Activated naive CD8-positive, alpha-beta T cell treated with anti-CD3 and anti-CD28 coated beads, Interleukin-2, amount 10 ng/mL, durations not matched to agents 7 days and 5 days (primary cell): ENCODE measurements around the gene DSCAM. TPM values are rescaled to one million over a fixed set of nuclear protein-coding genes. Genes with fewer than 3 reads are reported as not detected.

Experiments used
- ATAC-seq: fragments of 150-1000 bp; cut with Tn5 transposase; one replicate; pipeline ENCODE4 v1.10.0; 2021; ENCODE audit warnings: low read depth, moderate library complexity
- POLR2A ChIA-PET: fragments of 350-600 bp; sonication (Branson Sonifier 250); formaldehyde crosslinking; loops from one replicate; lab custom pipeline; 2021; ENCODE audit warnings: antibody characterized with exemption; lab: Charles Lee
- DNase-seq: peaks from one replicate; pipeline ENCODE4 v3.0.0; 2021
- H3K27ac Mint-ChIP-seq: one replicate; pipeline ENCODE4 v1.8.0; 2022; ENCODE audit warnings: mild to moderate bottlenecking, mixed read lengths
- H3K27me3 Mint-ChIP-seq: one replicate; pipeline ENCODE4 v1.8.0; 2022; ENCODE audit warnings: mild to moderate bottlenecking, moderate library complexity, mixed read lengths
- H3K36me3 Mint-ChIP-seq: one replicate; pipeline ENCODE4 v1.8.0; 2021; ENCODE audit warnings: mild to moderate bottlenecking, mixed read lengths
- H3K4me1 Mint-ChIP-seq: one replicate; pipeline ENCODE4 v1.8.0; 2021; ENCODE audit warnings: mixed read lengths
- H3K4me3 Mint-ChIP-seq: one replicate; pipeline ENCODE4 v1.8.0; 2022; ENCODE audit warnings: mild to moderate bottlenecking, moderate library complexity, mixed read lengths
- H3K9me3 Mint-ChIP-seq: one replicate; pipeline ENCODE4 v1.8.0; 2021; ENCODE audit warnings: mixed read lengths
- total RNA-seq, 2 experiments: library from RNA; stranded (reverse); gene quantifications; one replicate each; pipeline ENCODE4 v1.2.3, GENCODE V29; 2021

DSCAM gene
- total RNA-seq, 2 experiments from 2014 or later = not detected

DNA sequence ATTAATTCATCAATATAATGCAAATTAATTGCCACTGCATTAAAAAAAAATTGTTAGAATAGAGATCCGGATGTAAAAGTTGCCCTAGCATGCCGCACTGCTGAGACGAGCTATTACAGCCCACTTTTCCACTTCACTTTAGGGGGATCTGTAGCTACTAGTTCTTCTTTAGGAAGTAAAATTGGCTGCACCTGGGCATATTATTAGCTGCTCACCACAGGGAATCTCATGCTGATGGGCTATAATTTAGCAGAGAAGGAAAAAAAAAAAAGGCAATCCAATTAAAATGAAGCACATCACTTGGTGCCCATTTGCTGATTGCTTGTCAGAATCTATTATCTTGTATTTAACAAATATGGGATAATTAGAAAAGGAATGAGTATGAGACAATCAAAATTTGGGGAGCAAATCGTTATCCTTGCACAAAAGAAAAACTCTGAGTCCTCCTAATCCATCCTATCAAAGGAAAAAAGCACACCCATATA is 233.4 kb downstream of the DSCAM start:
- Mint-ChIP-seq H3K27ac (no peak overlapping the region), H3K4me1 (no peaks in the 10 kb centered on the region), H3K4me3 (no peak overlapping the region), H3K36me3 (no peaks in the 10 kb centered on the region), H3K9me3 (no peaks in the 10 kb centered on the region), H3K27me3 (no peaks in the 10 kb centered on the region)
- no peak for ATAC-seq
- POLR2A ChIA-PET = no interaction called here
- no peak for DNase-seq

DNA sequence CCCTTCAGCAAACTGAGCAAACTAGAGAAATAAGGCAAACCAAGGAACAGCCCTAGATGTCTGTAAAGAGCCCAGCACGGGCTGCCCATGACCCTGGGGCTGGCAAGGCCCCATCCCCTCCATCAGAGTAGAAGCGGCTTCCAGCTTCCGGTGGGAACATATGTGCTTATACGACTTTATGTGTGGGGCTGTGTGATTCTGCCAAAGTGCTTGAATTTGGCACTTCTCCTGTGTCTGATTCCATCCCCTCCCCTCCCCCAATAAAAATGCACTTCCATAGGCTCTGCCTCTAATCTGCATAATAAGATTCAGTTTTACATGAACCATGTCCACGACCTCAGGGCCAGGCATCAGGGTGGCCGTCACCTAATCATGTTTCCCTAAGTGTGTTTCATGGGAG is 236.6 kb downstream of the DSCAM start:
- ATAC-seq (no peak), DNase-seq (no peak)
- no peaks in the 10 kb centered on the region for H3K27me3 Mint-ChIP-seq
- no peak overlapping the region for H3K27ac Mint-ChIP-seq
- no peaks in the 10 kb centered on the region for H3K36me3 Mint-ChIP-seq
- POLR2A ChIA-PET = no interaction called here
- no peak overlapping the region for H3K4me3 Mint-ChIP-seq
- no peaks in the 10 kb centered on the region for H3K4me1 Mint-ChIP-seq
- H3K9me3 Mint-ChIP-seq = no peaks in the 10 kb centered on the region

DNA sequence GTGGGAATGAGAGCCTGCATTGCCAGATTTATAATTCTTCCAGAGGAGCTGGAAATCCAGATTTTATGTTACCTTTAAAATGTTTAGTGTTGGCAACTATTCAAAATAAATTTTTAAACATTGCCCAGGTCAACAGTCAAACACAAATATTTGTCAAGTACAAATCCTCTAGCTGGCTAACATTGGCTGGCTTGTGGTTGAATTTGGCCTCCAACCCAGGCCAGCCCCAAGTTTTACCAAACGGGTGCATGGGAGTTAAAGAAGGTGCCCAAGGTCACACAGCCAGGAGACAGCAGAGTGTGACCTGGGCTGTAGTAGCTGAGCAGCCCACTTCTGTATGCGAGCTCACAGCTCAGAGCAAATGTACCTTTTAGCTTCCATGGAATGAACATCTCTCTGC is 240.6 kb downstream of the DSCAM start:
- no peak for ATAC-seq
- H3K4me3 Mint-ChIP-seq = no peak overlapping the region
- H3K27ac Mint-ChIP-seq = no peak overlapping the region
- DNase-seq = no peak
- POLR2A ChIA-PET = no interaction called here
- peaks cover 2% of the 10 kb centered on the region for H3K27me3 Mint-ChIP-seq
- H3K36me3 Mint-ChIP-seq = no peaks in the 10 kb centered on the region
- H3K4me1 Mint-ChIP-seq = no peaks in the 10 kb centered on the region
- no peaks in the 10 kb centered on the region for H3K9me3 Mint-ChIP-seq

DNA sequence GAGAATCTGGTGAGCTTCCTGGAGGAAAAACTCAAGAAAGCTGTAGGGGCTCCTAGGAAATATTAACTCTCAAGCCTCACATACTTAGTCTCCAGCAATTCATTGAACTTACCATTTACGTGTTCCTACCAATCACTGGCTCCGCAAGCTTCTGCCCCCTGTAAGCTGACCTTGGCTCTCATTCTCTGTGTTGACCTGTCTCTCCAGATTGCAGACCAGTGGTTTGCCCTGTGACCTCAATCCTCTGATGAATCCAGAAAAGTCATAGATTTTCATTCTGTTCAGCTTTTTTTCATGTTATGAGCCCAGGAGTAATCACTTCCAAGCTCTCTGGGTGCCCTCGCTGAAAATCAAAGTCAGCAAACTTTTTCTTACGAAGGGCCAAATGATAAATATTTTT is 241.9 kb downstream of the DSCAM start:
- POLR2A ChIA-PET = no interaction called here
- H3K36me3 Mint-ChIP-seq = no peaks in the 10 kb centered on the region
- ATAC-seq (no peak), DNase-seq (no peak)
- no peak overlapping the region for H3K4me3 Mint-ChIP-seq
- H3K9me3 Mint-ChIP-seq = no peaks in the 10 kb centered on the region
- H3K27ac Mint-ChIP-seq = no peak overlapping the region
- H3K27me3 Mint-ChIP-seq = peaks cover 2% of the 10 kb centered on the region
- no peaks in the 10 kb centered on the region for H3K4me1 Mint-ChIP-seq

DNA sequence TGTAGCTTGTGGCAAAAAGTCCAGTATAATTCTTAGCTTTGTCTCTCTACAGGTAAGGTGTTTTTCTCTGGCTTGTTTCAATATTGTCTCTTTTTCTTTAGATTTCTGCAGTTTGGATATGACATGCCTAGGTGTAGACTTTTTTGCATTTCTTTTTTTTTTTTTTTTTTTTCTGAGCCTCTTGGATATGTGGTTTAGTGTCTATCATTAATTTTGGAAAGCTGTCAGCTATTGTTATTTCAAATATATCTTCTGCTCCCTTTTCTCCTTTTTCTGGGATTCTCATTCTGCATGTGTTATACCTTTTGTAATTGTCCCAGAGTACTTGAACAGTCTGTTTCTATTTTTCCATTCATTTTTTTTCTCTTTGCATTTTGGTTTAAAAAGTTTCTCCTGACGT is 243.2 kb downstream of the DSCAM start:
- H3K27ac Mint-ChIP-seq = no peak overlapping the region
- no peak overlapping the region for H3K4me3 Mint-ChIP-seq
- no peaks in the 10 kb centered on the region for H3K4me1 Mint-ChIP-seq
- H3K36me3 Mint-ChIP-seq = no peaks in the 10 kb centered on the region
- ATAC-seq = no peak
- POLR2A ChIA-PET = no interaction called here
- no peaks in the 10 kb centered on the region for H3K9me3 Mint-ChIP-seq
- peaks cover 2% of the 10 kb centered on the region for H3K27me3 Mint-ChIP-seq
- DNase-seq = no peak

DNA sequence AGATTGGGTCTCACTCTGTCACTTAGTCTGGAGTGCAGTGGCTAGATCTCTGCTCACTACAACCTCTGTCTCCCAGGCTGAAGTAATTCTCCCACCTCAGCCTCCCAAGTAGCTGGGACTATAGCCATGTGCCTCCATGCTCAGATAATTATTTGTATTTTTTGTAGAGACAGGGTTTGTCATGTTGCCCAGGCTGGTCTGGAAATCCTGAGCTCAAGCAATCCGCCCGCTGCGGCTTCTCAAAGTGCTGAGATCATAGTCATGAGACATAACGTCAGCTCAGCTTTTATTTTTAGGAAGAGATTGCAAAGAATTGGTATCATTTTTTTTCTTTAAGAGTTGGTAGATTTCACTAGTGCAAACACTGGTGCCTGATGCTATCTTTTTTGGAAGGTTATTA is 244.9 kb downstream of the DSCAM start:
- no peak overlapping the region for H3K27ac Mint-ChIP-seq
- H3K4me3 Mint-ChIP-seq = no peak overlapping the region

DNA sequence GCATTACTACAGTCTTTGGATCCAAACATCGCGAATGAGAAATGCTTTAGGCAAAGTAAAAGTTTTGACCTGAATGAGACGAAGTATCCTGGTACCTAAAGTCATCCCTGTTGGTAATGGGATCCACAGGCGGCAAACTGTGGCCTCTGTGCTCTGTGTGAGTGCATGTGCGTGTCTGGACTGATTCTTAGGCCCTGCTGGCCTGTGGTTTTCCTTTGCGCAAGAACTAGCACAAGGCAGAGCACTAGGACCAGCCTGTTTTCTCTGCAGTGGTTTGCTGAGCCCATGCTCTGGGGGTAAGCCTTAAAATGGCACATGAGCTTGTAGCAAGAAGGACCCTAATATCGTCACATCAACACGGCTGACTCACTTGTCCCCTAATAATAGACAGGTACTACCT is 251.2 kb downstream of the DSCAM start:
- Mint-ChIP-seq H3K4me3 (no peak overlapping the region), H3K9me3 (peaks cover 3% of the 10 kb centered on the region), H3K27me3 (no peaks in the 10 kb centered on the region), H3K4me1 (no peaks in the 10 kb centered on the region), H3K27ac (no peak overlapping the region), H3K36me3 (no peaks in the 10 kb centered on the region)
- ATAC-seq (no peak), DNase-seq (no peak)
- POLR2A ChIA-PET = no interaction called here

More for the DNA sequence above, 244.9 kb downstream of the DSCAM start:
- Mint-ChIP-seq H3K4me1 (no peaks in the 10 kb centered on the region), H3K27me3 (peaks cover 2% of the 10 kb centered on the region), H3K9me3 (peaks cover 3% of the 10 kb centered on the region), H3K36me3 (no peaks in the 10 kb centered on the region)
- POLR2A ChIA-PET = no interaction called here
- ATAC-seq (no peak), DNase-seq (no peak)

DNA sequence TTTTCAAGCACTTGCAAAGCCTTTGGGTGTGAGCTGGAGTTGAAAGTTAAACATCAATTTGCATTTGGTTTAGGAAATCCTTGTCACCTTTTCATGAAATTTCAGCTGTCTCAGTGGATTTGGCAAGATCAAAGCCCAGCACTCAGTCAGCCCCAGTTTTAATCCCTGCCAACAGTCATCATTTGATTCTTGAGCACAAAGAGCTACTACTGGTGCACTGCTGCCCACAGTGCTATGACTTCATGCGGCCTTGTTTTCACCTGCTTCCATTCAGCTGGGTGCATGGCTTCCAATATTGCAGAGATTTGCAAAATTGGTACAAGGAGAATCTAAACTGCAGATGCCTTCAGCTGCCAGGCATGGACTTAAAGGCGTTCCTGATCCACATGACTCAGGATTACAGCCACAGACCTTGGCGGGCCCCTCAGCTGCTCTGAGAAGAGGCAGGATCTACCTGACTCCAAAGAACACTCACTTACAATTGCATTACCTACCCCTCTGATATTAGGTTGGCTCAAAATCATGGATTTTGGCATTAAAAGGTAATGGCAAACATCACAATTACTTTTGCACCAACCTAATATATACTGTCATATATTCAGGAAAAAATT is 259.1 kb downstream of the DSCAM start:
- H3K4me3 Mint-ChIP-seq = no peak overlapping the region
- H3K36me3 Mint-ChIP-seq = no peaks in the 10 kb centered on the region
- H3K4me1 Mint-ChIP-seq = no peaks in the 10 kb centered on the region
- peaks cover 6% of the 10 kb centered on the region for H3K9me3 Mint-ChIP-seq
- H3K27ac Mint-ChIP-seq = no peak overlapping the region
- H3K27me3 Mint-ChIP-seq = no peaks in the 10 kb centered on the region
- ATAC-seq (no peak), DNase-seq (no peak)
- POLR2A ChIA-PET = no interaction called here

DNA sequence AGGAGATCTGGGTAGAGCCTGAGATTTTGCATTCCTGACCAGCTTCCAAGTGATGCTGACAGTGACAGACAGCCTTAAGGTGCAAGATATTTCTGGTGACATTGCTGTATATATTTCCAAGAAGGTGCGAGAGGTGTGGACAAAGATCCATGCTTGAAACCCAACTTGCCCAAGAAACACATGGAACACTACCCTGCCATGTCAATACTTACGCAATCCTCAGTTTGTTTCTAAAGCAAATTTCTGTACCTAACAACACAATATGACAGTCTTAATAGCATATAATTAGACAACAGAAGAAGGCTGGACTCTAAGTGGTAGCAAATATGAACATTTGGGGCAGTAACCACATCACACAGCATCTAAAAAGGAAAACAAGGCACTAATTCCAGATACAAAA is 260.4 kb downstream of the DSCAM start:
- ATAC-seq = no peak
- DNase-seq = no peak
- POLR2A ChIA-PET = no interaction called here
- Mint-ChIP-seq H3K9me3 (peaks cover 6% of the 10 kb centered on the region), H3K27ac (no peak overlapping the region), H3K27me3 (no peaks in the 10 kb centered on the region), H3K4me3 (no peak overlapping the region), H3K36me3 (no peaks in the 10 kb centered on the region), H3K4me1 (no peaks in the 10 kb centered on the region)

DNA sequence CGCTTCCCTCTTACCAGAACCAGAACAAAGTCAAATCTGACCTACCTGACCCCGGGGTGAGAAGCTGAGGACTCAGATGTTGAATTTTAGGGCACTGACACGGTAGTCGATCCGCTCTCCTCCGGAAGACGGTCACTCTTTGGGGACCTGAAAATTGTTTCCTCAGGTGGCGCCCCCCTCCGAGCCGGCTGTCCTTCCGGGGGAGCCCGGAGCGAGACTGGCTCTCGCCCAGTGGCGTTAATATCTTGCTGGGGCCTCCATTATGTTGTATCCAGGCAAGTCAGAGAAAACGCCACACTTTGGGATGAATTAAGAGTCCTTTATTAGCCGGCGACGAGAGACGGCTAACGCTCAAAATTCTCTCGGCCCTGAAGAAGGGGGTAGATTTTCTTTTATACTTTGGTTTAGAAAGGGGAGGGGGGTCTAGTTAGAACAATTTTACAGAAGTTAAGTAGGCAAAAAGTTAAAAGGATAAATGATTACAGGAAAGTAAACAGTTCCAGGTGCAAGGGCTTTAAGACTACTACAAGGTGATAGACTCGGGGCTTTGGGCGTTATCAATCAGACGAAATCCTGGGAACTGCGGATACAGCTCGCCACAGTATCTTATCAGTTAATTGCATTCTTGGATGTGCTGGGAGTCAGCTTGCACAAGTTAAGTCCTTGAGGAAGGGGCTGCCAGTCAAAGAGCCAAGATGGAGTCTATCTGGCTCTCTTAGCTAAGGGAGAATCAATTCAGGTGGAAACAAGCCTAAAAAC is 269.5 kb downstream of the DSCAM start:
- H3K36me3 Mint-ChIP-seq = no peaks in the 10 kb centered on the region
- no peaks in the 10 kb centered on the region for H3K27me3 Mint-ChIP-seq
- no peak overlapping the region for H3K27ac Mint-ChIP-seq
- peaks cover 3% of the 10 kb centered on the region for H3K9me3 Mint-ChIP-seq
- no peak overlapping the region for H3K4me3 Mint-ChIP-seq
- DNase-seq = no peak
- H3K4me1 Mint-ChIP-seq = no peaks in the 10 kb centered on the region
- no peak for ATAC-seq
- POLR2A ChIA-PET = no interaction called here

DNA sequence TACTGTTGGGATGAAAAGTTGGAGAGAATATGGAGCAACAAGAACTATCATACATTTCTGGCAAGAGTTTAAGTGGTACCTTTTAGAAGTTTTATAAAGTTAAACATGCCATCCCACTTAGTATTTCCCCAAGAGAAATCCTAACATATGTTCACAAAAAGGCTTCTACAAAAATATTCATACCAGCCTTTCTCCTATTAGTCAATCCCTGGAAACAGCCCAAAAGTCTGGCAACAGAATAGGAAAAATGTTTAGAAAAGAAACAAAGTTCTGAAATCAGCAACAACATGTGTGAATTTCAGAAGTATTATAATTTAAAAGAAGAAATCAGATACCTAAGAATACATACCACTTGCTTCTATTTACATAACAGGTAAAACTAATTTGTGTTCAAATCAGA is 271.0 kb downstream of the DSCAM start:
- H3K36me3 Mint-ChIP-seq = no peaks in the 10 kb centered on the region
- no peaks in the 10 kb centered on the region for H3K4me1 Mint-ChIP-seq
- H3K27ac Mint-ChIP-seq = no peak overlapping the region
- DNase-seq = no peak
- POLR2A ChIA-PET = no interaction called here
- H3K9me3 Mint-ChIP-seq = peaks cover 3% of the 10 kb centered on the region
- ATAC-seq = no peak
- H3K4me3 Mint-ChIP-seq = no peak overlapping the region
- no peaks in the 10 kb centered on the region for H3K27me3 Mint-ChIP-seq

DNA sequence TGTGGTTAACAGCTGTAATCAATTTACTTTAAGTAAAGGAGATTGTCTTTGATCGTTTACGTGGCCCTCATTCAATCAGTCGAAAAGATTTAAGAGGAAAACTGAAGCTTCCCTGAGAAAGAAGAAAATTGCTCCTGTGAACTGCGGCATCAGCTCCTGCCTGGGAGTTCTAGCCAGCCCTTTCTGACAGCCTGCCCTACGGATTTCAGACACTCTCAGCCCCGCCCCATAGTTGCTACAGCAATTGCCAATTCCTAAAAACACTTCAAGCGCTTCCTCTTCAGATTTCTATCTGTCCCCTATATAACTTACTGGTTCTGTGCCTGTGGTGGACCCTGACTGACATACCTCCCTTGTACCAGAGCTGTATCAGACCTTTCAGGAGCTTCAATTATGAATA is 277.6 kb downstream of the DSCAM start:
- Mint-ChIP-seq H3K27me3 (no peaks in the 10 kb centered on the region), H3K27ac (no peak overlapping the region), H3K4me1 (no peaks in the 10 kb centered on the region), H3K9me3 (no peaks in the 10 kb centered on the region), H3K4me3 (no peak overlapping the region), H3K36me3 (no peaks in the 10 kb centered on the region)
- no peak for DNase-seq
- POLR2A ChIA-PET = no interaction called here
- no peak for ATAC-seq

DNA sequence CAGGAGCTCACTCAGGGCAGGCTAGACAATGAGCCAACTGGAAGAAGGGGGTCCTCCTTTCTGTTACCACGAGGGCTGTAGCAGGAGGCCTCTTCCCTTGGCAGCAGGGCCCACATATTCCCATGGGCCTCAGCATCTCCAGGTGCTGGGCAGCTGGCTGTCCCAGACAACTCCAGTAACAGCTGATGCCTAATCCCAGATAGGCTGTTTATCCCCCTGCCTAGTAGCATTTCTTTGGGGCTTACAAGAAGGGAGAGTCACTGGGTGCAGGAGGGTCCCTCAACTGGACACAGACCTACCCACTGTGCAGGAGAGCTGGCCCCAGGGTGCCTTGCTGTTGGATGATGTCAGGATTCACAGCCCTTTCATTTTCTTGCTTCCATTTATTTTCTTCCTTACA is 278.2 kb downstream of the DSCAM start:
- Mint-ChIP-seq H3K4me1 (no peaks in the 10 kb centered on the region), H3K27ac (no peak overlapping the region), H3K4me3 (no peak overlapping the region), H3K36me3 (no peaks in the 10 kb centered on the region), H3K27me3 (no peaks in the 10 kb centered on the region), H3K9me3 (no peaks in the 10 kb centered on the region)
- ATAC-seq (no peak), DNase-seq (no peak)
- POLR2A ChIA-PET = no interaction called here

DNA sequence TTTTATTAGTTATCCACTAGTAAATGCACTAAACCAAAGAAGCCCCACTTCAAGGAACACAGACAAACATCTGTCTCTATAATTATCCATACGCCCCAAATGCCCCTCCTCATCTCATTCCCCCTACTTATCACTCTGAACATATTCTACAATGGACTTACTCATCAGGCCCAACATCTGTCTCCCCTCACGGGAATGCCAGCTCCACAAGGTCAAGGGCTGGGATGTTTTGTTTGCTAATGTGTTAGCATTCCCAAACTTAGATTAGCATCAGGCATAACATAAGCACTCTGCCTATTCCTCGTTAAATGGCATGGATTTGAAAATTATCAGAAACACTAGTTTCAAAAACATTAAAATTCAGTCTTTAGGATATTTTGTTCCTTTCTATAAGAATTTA is 279.5 kb downstream of the DSCAM start:
- DNase-seq (no peak), ATAC-seq (no peak)
- no peak overlapping the region for H3K27ac Mint-ChIP-seq
- no peaks in the 10 kb centered on the region for H3K36me3 Mint-ChIP-seq
- H3K4me1 Mint-ChIP-seq = no peaks in the 10 kb centered on the region
- POLR2A ChIA-PET = no interaction called here
- H3K27me3 Mint-ChIP-seq = no peaks in the 10 kb centered on the region
- no peak overlapping the region for H3K4me3 Mint-ChIP-seq
- H3K9me3 Mint-ChIP-seq = no peaks in the 10 kb centered on the region
